NCI-H128 (cell line): ENCODE measurements around the gene PRSS3.
A peak's percentile ranks its signal among the peaks of the same experiment; 100 is the strongest.
"Not testable (repeated sequence)": the region's sequence is repeated elsewhere in the genome, so short reads cannot be mapped to it uniquely, and the experiment has no call there.

Experiments
- DNase-seq: peaks from one replicate; lab custom pipeline; 2025; ENCODE audit not compliant: unreplicated experiment; lab: John Stamatoyannopoulos, UW

The PRSS3 gene

GRCh38 chr9:33817327-33818166 lies 22.2 kb downstream of the PRSS3 start:
- DNase-seq: peak; percentile 19

- no peak for DNase-seq
These were observed 22.9 kb downstream of the PRSS3 start for GRCh38 chr9:33818167-33818846.

GRCh38 chr9:33818847-33819500 lies 23.6 kb downstream of the PRSS3 start:
- DNase-seq: no peak

- DNase-seq: no peak
These were observed 24.9 kb downstream of the PRSS3 start for GRCh38 chr9:33820231-33820745.

- no peak for DNase-seq
These were observed 28.4 kb downstream of the PRSS3 start for GRCh38 chr9:33823801-33824200.

GRCh38 chr9:33827285-33827684 lies 31.9 kb downstream of the PRSS3 start:
- not testable (repeated sequence) for DNase-seq

- not testable (repeated sequence) for DNase-seq
These were observed 34.4 kb downstream of the PRSS3 start for GRCh38 chr9:33829641-33830230.

GRCh38 chr9:33835625-33836260 lies 40.4 kb downstream of the PRSS3 start:
- no peak for DNase-seq

GRCh38 chr9:33836261-33836660 lies 40.9 kb downstream of the PRSS3 start:
- not testable (repeated sequence) for DNase-seq

- DNase-seq: no peak
These were observed 41.8 kb downstream of the PRSS3 start for GRCh38 chr9:33837138-33837537.

- DNase-seq: no peak
These were observed 45.0 kb downstream of the PRSS3 start for GRCh38 chr9:33840381-33840780.

- DNase-seq: no peak
These were observed 48.1 kb downstream of the PRSS3 start for GRCh38 chr9:33843312-33843961.

GRCh38 chr9:33846231-33846630 lies 50.9 kb downstream of the PRSS3 start:
- no peak for DNase-seq

- DNase-seq: not testable (repeated sequence)
These were observed 52.5 kb downstream of the PRSS3 start for GRCh38 chr9:33847894-33848205.
